GM18498 (cell line): ENCODE results near the gene MICALL2.

Experiments
- ATAC-seq: cut with Tn5 transposase; IDR thresholded peaks from one replicate; pipeline ENCODE4 v1.9.1; 2021; ENCODE audit warnings: mild to moderate bottlenecking, moderate library complexity; ENCODE audit not compliant: unreplicated experiment

MICALL2 gene

DNA sequence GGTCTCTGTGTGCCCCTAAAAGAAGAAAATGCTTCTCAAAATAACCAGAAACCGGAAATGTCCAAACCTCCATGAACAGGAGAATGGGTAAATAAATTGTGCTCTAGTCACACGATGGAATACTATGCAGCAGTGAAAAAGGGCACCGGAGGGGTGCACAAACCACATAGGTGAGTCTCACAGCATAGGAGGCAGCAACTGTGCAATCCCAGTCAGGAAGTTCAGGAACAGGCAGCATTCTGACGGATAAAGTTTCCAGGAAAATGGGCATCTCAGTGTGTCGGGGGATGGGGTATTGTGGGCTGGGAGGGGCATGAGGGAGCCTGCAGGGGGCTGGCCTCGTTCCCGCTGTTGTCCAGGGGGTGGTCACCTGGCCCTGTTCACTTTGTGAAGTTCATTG, 63.1 kb downstream of the MICALL2 start:
- ATAC-seq, result no peak

DNA sequence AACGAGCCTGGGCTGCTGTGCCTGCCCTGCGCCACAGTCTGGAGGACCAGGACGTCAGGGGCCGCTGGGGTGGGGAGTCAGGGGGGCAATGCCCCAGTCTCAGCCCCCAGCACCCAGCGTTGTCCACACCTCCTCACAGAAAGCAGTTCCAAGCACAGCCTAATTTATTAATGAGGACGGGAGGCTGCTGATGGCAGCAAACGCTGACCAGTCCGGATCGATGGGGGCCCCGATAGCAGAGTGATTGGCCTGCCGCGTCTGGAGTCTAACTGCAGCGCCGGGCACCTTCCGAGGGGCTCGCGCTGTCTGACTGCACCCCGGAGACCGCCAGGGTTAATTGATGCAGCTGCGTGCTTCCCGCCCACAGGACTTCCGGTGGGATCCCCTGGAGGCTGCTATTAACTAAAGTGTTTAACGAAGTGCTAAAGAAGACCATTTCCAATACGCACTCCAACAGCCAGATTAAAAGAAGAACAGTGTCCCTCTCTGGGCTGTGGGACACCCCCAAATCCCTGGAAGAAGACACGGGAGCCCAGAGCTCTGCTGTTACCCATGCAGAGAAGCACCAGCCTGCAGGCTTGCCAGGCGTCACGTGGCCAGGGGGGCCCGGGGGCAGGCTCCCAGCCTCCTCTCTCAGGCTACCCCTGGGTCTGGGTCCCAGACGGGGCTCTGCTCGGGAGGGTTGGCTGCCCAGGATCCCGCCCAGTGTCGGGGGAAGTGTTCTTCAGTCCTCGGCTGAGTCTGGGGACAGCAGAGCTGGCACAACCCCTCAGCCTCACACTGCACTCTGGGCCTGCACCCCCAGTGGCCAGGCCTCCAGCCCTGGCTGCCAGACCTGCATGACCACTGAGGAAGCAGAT, 63.8 kb downstream of the MICALL2 start:
- no peak for ATAC-seq

DNA sequence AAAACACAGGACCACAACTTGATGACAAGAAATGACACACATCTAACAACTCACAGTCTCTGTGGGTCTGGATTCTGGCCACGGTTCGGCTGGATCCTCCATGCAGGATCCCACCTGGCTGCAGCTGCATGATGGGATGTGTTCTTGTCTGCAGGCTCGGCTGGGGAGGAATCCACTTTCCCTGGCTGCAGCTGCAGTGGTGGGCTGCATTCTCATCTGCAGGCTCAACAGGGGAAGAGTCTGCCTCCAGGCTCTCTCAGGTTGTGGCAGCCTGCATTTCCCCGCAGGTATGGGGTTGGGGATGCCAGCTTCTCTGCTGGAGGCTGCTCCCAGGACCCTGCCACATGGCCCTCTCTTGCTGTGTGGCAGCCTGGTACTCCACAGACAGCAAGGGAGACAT, 64.9 kb downstream of the MICALL2 start:
- no peak for ATAC-seq

DNA sequence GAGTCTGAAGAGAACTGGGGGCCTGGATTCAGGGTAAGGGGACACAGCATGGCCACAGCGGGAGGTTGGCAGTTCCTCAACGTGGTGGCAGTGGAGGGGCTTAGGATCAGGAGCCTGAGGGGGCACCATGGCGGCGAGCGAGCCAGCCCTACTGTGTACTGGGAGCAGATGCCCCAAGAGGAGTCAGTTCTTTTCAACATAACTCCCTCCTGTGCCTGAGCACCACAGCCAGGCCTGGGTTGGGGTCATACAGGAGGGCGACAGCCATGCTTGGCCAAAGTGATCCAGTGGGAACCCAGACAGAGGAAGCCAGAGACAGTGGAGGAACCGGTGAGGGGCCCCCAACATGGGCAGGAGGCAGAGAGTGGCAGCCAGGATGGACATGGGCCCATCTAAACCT, 65.8 kb downstream of the MICALL2 start:
- no peak for ATAC-seq

DNA sequence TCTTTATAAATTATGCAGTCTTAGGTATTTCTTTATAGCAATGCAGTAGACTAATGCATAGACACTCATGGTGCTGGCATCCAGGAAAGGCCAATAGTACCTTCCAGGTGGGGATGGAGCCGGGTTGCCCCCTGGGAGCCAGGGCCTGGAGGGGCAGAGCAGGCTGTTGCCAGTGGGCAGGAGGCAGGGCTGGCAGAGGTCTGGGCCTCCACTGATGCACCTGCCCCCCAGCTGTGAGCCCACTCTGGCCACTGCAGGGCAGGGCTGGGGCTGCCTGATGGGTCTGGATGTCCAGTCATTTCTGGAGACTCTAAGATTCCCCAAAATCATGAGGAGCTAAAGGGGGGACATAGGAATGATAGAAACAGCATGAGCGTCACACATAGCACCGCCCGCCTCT, 66.7 kb downstream of the MICALL2 start:
- ATAC-seq, result no peak

DNA sequence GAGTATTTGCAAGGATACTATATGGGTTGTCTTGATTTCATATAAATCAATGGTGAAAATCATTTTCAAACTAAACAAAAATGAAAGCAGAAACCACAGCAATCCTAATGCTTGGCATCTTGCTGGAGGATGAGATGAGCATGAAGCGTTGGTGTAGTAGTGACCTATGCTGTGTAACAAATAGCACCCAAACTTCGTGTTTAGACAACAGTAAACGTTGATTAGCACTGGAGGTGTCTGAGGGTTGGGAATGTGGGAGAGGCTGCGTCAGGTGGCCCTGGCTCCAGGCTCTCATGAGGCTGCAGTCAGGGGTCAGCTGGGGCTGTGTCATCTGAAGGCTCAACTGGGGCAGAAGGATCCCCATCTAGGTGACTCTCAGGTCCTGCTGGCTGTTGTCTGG, 67.8 kb downstream of the MICALL2 start:
- no peak for ATAC-seq

DNA sequence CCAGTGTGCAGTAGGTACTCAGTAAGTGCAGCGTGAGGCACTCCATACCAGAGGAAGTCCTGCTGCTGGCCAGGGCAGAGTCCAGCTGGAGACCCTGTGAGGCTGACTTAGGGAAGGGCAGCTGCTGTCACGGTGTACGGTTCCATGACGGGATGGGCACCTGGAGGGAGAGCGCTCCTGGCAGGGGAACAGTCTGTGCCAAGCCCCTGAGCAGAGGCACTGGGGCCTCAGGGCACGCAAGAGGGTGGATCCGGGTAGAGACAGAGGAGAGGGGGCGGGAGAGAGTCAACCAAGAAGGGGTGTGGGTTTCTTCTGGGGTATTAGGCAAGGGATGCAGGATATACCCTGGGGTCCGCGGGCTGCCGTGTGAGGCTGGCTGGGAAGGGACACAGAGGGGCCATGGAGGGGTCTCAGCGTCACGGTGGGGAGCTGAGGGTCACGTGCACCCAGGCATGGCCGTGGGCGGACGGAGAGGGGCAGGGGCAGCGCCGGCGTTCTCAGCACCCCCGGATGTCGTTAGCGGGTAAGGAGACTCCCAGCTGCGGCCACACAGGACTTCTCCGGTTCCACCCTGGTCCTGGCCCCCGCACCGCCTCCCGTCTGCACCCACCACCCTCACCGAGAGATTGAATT, 70.5 kb downstream of the MICALL2 start:
- no peak for ATAC-seq

DNA sequence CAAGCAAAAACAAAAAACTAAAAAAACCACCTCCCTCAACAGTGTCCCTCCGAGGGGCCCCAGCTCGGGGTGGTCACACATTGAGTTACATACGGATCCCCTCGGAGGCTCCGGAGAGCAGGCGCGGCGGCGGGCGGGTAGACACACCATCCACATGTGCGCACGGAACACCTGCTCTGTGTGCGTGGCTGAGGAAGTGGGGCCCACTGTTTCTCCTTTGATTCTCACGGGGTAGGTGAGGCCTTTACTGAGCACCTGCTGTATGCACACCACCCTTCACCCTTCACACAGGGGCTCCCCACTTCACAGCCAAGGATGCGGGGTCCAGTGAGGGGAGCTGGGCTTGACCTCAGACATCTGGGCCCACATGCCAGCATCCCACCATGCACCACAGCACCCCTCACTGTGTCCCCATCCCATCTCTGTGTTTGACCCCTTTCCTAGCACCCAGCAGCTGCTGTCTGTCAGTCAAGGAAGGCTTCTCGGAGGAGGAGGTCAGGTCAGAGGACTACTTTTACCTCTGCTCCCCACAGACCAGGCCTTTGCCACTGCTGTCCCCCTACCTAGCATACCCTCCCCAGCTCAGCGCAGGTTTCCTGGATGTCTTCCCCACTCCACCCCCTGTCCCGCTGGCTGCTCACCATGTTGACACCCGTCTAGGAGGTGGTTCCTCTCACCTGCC, 71.1 kb downstream of the MICALL2 start:
- no peak for ATAC-seq

DNA sequence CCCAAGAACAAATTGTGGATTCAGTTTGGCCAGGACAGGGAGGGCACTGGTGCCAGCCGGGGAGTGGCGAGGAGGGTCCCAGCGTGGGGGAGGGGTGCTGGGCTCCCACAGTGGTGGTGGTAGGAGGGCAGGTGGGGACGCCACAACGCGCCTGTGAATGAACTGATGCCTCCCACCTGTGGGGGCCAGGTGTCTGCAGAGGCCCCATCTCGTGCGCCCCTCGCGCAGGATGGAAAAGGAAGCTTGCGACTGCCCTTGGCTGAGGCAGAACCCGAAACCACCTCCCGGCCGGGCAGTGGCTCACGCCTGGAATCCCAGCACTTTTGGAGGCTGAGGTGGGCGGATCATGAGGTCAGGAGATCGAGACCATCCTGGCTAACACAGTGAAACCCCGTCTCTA, 72.0 kb downstream of the MICALL2 start:
- ATAC-seq, result no peak

DNA sequence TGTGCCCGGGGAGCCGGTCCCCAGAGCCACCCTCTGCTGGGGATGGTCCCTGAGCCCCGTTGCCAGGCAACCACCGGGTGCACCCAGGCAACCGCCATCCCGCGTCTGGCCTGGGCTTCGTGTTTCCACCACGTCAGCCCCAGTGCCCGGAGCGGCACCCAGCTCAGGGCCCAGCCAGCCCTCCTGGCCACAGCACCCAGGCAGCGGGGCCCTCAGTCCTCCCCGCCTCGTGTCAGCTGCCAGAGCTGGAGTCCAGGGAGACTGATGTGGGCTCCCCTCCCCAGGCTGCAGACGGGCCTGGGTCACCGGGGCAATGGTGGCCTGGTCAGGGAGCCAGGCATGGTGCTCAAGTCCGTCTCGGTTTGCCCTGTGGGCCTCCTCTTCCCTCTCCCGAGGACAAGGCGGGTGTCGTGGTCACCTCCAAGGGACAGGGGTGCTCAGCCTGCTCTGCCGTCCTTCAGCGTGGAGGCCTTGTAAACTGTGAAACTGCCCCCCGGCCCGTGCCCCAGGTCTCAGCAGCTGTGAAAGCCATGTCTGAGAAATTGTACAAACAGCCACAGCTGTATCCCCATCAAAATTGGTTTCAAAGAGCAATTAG, 72.5 kb downstream of the MICALL2 start:
- no peak for ATAC-seq

DNA sequence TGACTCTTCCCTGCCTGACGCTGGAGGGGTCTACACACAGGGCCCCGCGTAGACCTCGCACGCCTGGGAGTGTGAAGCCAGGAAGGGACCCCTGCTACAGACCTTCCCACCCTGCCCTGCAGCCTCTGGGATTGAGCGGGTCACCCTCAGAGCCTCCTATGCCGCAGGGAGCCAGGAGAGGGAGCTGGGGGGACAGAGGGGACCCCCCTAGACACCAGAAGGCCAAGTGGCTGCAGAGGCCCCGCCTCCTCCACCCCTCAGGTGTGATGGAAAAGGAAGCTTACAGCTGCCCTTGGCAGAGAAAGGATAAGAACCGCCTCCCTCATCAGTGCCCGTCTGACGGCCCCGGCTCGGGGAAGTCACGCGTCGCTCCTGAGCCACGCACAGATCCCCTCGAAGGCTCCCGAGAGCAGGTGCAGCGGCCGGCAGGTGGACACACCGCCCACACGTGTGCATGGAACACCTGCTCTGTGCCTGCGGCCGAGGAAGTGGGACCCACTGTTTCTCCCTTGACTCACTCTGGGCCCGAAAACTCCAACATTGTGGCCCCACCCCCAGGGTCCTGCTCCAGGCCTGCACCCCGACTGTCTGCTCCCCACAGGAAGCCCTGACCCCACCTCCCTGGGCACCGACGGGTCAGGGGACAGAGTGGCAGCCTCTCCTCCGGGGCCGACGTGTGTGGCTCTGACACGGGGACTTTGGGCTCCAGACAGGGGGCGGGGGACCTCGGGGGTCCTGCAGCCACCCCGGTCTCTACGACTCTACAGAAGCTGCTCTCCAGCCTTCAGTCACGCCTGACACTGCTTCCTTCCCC, 73.3 kb downstream of the MICALL2 start:
- ATAC-seq, result no peak

DNA sequence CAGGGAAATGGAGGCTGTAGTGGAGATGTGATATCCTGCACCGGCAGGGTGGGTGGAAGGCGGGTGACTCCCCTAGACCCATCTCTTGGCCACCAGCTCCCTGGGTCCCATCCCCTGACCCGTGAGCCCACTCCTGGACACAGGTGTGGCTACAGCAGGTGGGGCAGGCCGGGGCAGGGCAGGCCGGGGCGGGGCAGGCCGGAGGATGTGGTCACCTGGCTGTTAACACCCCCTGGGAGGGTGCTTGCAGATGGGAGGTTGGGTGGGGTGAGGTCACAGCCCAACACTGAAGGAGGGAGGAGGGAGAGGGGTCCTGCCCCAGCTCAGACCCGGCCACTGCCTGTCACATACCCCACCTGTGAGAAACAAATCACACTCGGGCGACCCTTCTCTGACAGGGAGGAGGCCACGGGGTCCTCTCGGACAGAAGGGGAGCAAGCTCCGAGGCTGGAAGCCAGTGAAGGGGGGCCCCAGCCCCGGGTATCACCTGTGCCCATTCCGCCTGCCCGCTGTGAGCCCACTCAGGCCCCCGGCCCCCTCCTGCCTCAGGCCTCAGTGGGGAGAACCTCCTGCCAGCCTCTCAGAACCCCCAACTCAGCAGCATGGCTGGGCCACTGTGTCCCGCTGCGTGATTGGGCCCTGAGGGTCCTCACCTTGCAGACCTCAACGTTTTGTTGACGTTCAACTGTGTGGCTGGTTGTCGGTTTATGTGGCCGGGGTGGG, 74.0 kb downstream of the MICALL2 start:
- ATAC-seq, result no peak
